ENCODE measurements around the gene DUXB. TPM values are rescaled to one million over a fixed set of nuclear protein-coding genes. Genes with fewer than 3 reads are reported as not detected.

DUXB gene
- total RNA-seq, 2 experiments from 2014 or later, result not detected

DNA sequence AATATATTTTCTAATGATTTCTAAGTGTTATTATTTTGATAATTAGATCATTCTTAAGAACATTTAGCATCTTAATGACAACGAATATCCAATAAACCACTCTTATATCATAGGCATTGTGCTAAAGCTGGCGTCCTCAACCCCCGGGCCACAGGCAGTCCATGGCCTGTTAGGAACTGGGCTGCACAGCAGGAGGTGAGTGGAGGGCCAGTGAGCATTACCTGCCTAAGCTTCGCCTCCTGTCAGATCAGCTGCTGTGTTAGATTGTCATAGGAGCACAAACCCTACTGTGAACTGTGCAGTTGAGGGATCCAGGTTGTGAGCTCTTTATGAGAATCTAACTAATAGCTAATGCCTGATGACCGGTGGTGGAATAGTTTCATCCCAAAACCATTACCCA lies 3.7 kb downstream of the DUXB start:
- ChIA-PET POLR2A (no interaction called here), CTCF (no interaction called here)
- no peak for TF ChIP-seq CTCF (IDR thresholded peaks at IDR 0.05)
- no peaks in the 10 kb centered on the region for H3K27me3 Mint-ChIP-seq
- H3K4me3 Mint-ChIP-seq, result no peak overlapping the region
- H3K36me3 Mint-ChIP-seq (ENCODE audit: low read depth), result no peaks in the 10 kb centered on the region
- DNase-seq, result no peak
- intact Hi-C loops (cut with micrococcal nuclease), result no loop called here
- H3K27ac Mint-ChIP-seq, result no peak overlapping the region
- H3K4me1 Mint-ChIP-seq (ENCODE audit: low read depth), result no peaks in the 10 kb centered on the region
- no peak for ATAC-seq
- H3K9me3 Mint-ChIP-seq, result no peaks in the 10 kb centered on the region

DNA sequence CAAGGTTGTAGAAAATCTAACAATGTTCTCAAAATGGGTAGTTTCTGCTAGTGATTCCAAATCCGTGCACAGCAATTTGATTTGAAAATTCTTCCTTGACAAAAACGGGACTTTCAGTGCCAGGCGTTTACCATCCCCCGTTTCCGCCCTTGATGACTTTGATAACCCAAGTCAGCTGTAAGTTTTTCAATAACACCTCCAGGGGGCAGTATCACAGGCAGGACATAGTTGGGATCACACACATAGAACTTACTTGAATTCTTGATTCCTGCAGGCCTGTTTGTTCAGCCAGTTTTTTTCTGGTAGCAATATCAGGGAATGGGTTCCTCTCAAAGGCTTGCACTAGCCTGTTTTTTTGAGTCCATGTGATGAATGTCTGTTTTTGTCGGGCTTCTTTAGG lies 5.6 kb downstream of the DUXB start:
- peak; percentile 18 for TF ChIP-seq CTCF (IDR thresholded peaks at IDR 0.05)
- Mint-ChIP-seq H3K4me3 (no peak overlapping the region), H3K4me1 (ENCODE audit: low read depth) (no peaks in the 10 kb centered on the region), H3K27ac (no peak overlapping the region), H3K36me3 (ENCODE audit: low read depth) (no peaks in the 10 kb centered on the region), H3K9me3 (no peaks in the 10 kb centered on the region), H3K27me3 (no peaks in the 10 kb centered on the region)
- intact Hi-C loops (cut with micrococcal nuclease), result no loop called here
- ChIA-PET POLR2A (no interaction called here), CTCF (interaction anchor here (1.0 kb wide), 1 partner anchor 11 kb away, joined by 3 read pairs; no protein-coding TSS in a partner anchor)
- ATAC-seq, result no peak
- peak; percentile 3 for DNase-seq

GRCh38 chr16:75687361-75687760 lies 13.9 kb downstream of the DUXB start:
- Mint-ChIP-seq H3K4me1 (ENCODE audit: low read depth) (no peaks in the 10 kb centered on the region), H3K9me3 (no peaks in the 10 kb centered on the region), H3K36me3 (ENCODE audit: low read depth) (no peaks in the 10 kb centered on the region), H3K4me3 (no peak overlapping the region), H3K27me3 (no peaks in the 10 kb centered on the region), H3K27ac (no peak overlapping the region)
- TF ChIP-seq CTCF (IDR thresholded peaks at IDR 0.05), result no peak
- intact Hi-C loops (cut with micrococcal nuclease), result no loop called here
- no peak for DNase-seq
- ChIA-PET CTCF (no interaction called here), POLR2A (no interaction called here)
- ATAC-seq, result no peak

DNA sequence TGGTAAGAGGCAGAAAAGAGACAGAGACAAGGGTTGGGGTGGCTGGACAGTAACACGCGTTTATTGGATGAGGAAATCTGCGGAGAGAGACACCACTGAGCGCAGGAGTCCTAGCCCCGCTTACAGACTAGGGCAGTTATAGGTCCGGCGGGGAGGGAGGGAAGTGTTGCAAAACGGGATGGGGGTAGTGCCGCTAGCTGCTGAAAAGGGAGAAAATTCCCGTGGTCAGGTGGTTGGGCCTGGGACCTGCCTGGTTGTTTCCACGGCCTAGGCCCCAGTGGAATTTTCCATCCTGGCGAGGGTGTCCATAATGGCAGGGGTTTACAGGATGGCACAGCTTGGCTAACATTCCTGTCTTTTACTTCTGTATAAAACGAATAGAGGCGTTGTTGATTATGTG lies 19.0 kb downstream of the DUXB start:
- POLR2A ChIA-PET, result no interaction called here
- TF ChIP-seq CTCF (IDR thresholded peaks at IDR 0.05), result no peak
- Mint-ChIP-seq H3K4me1 (ENCODE audit: low read depth) (no peaks in the 10 kb centered on the region), H3K27ac (no peak overlapping the region), H3K4me3 (no peak overlapping the region), H3K9me3 (no peaks in the 10 kb centered on the region), H3K27me3 (no peaks in the 10 kb centered on the region), H3K36me3 (ENCODE audit: low read depth) (no peaks in the 10 kb centered on the region)
- CTCF ChIA-PET, result no interaction called here
- DNase-seq (no peak), ATAC-seq (no peak)
- intact Hi-C loops (cut with micrococcal nuclease), result no loop called here

- ChIA-PET CTCF (no interaction called here), POLR2A (no interaction called here)
- no peak for ATAC-seq
- H3K27ac Mint-ChIP-seq, result no peak overlapping the region
- no peak for TF ChIP-seq CTCF (IDR thresholded peaks at IDR 0.05)
- no peaks in the 10 kb centered on the region for H3K36me3 Mint-ChIP-seq (ENCODE audit: low read depth)
- intact Hi-C loops (cut with micrococcal nuclease), result no loop called here
- no peaks in the 10 kb centered on the region for H3K9me3 Mint-ChIP-seq
- no peaks in the 10 kb centered on the region for H3K4me1 Mint-ChIP-seq (ENCODE audit: low read depth)
- no peak overlapping the region for H3K4me3 Mint-ChIP-seq
- DNase-seq, result no peak
- no peaks in the 10 kb centered on the region for H3K27me3 Mint-ChIP-seq
These were observed 21.9 kb downstream of the DUXB start for GRCh38 chr16:75679366-75679765.
